Prostate gland (tissue), 2 donors: ENCODE data around the gene RPL34. TPM values are rescaled to one million over a fixed set of nuclear protein-coding genes. Genes with fewer than 3 reads are reported as not detected.

Experiments used
- DNase-seq: peaks from one replicate; pipeline ENCODE4 v3.0.0-alpha.2; 2019; ENCODE audit warnings: low spot score
- H3K27ac ChIP-seq, 2 donors: fragments of 200-600 bp; sonication (generic); 2 replicates each; pipeline ENCODE4 v1.5.1; 2017 to 2019
- H3K27me3 ChIP-seq: fragments of 200-600 bp; sonication (generic); replicated peaks from 2 replicates; pipeline ENCODE4 v1.5.1; 2019; ENCODE audit not compliant: insufficient read depth
- H3K36me3 ChIP-seq, 2 donors: fragments of 200-600 bp; sonication (generic); 1 replicate in 1 of 2; 2 replicates in 1 of 2; pipeline versions ENCODE4 v1.5.1 to v1.8.1; 2017 to 2019
- H3K4me1 ChIP-seq: fragments of 200-600 bp; sonication (generic); replicated peaks from 2 replicates; pipeline ENCODE4 v1.5.1; 2019
- H3K4me3 ChIP-seq, 2 donors: fragments of 200-600 bp; sonication (generic); 2 replicates each; pipeline ENCODE4 v1.5.1; 2017 to 2019
- H3K9me3 ChIP-seq: fragments of 200-600 bp; sonication (generic); 2 replicates; pipeline ENCODE4 v1.5.1; 2017
- CTCF ChIP-seq, 4 experiments: fragments of 200-600 bp in 2 of 4; fragments of 450-650 bp in 2 of 4; sonication (generic) in 2 of 4; IDR thresholded peaks; 1 replicate in 3 of 4; 2 replicates in 1 of 4; pipeline ENCODE4 v1.5.1; 2016 to 2019; ENCODE audit warnings: antibody characterized with exemption in 4 of 4, mild to moderate bottlenecking in 2 of 4, moderate library complexity in 2 of 4
- POLR2A ChIP-seq: fragments of 450-650 bp; IDR thresholded peaks from one replicate; pipeline ENCODE4 v1.6.1; 2016; ENCODE audit warnings: antibody characterized with exemption, mild to moderate bottlenecking
- POLR2AphosphoS5 ChIP-seq: sonication (generic); formaldehyde crosslinking; IDR thresholded peaks from one replicate; pipeline ENCODE4 v1.6.1; 2017; ENCODE audit warnings: antibody characterized with exemption
- whole genome bisulfite sequencing: methylation state at CpG from one replicate; pipeline ENCODE4 v1.1.5; 2018; 5-methylcytosine and 5-hydroxymethylcytosine counted together
- intact Hi-C: fragments of 100-400 bp; cut with DNase I; formaldehyde crosslinking; loops from one replicate; pipeline ENCODE4 v1.14.2; 2022
- total RNA-seq, 2 donors: library from RNA; depleted of rRNA; stranded (reverse); fragments of >200 nt; gene quantifications; one replicate each; pipeline ENCODE4 v1.1.0, GENCODE V29; 2016

The RPL34 gene
- total RNA-seq, 2 donors from 2014 or later, result 581 to 1,081 TPM

GRCh38 chr4:108596344-108596743, 24.0 kb upstream of the RPL34 start:
- DNase-seq, result no peak
- WGBS, result 97% methylated on average over 1 of the region's 1 CpG
- Histone ChIP-seq H3K36me3 (no peaks in the 10 kb centered on the region), H3K9me3 (no peaks in the 10 kb centered on the region), H3K27ac (no peak overlapping the region), H3K4me3 (no peak overlapping the region), H3K4me1 (no peaks in the 10 kb centered on the region), H3K27me3 (no peaks in the 10 kb centered on the region)
- no peak for TF ChIP-seq CTCF (IDR thresholded peaks at IDR 0.05)
- TF ChIP-seq POLR2A, result no peak
- no peak for TF ChIP-seq POLR2AphosphoS5
- intact Hi-C loops, result no loop called here

- H3K36me3 ChIP-seq, result no peaks in the 10 kb centered on the region
- TF ChIP-seq CTCF (IDR thresholded peaks at IDR 0.05), result no peak
- no peak for TF ChIP-seq POLR2AphosphoS5
- no peak for TF ChIP-seq POLR2A
- no peaks in the 10 kb centered on the region for H3K4me1 ChIP-seq
- no peaks in the 10 kb centered on the region for H3K27me3 ChIP-seq
- WGBS, result 69% methylated on average over 3 of the region's 3 CpGs
- no peak overlapping the region for H3K27ac ChIP-seq
- no peak overlapping the region for H3K4me3 ChIP-seq
- H3K9me3 ChIP-seq, result no peaks in the 10 kb centered on the region
- DNase-seq, result no peak
- intact Hi-C loops, result no loop called here
These were observed 19.3 kb upstream of the RPL34 start for GRCh38 chr4:108601106-108601505.

GRCh38 chr4:108601532-108601931, 18.8 kb upstream of the RPL34 start:
- Histone ChIP-seq H3K4me3 (no peak overlapping the region), H3K4me1 (no peaks in the 10 kb centered on the region), H3K27ac (no peak overlapping the region), H3K27me3 (no peaks in the 10 kb centered on the region), H3K9me3 (no peaks in the 10 kb centered on the region), H3K36me3 (no peaks in the 10 kb centered on the region)
- no peak for DNase-seq
- 82% methylated on average over 1 of the region's 1 CpG for WGBS
- TF ChIP-seq POLR2AphosphoS5 (no peak), CTCF (IDR thresholded peaks at IDR 0.05) (no peak), POLR2A (no peak)
- intact Hi-C loops, result no loop called here

- Histone ChIP-seq H3K36me3 (no peaks in the 10 kb centered on the region), H3K9me3 (no peaks in the 10 kb centered on the region), H3K27ac (no peak overlapping the region), H3K27me3 (no peaks in the 10 kb centered on the region), H3K4me1 (no peaks in the 10 kb centered on the region), H3K4me3 (no peak overlapping the region)
- intact Hi-C loops, result no loop called here
- WGBS, result 67% methylated on average over 3 of the region's 3 CpGs
- TF ChIP-seq POLR2A, result no peak
- no peak for TF ChIP-seq POLR2AphosphoS5
- TF ChIP-seq CTCF (IDR thresholded peaks at IDR 0.05), result no peak
- no peak for DNase-seq
These were observed 18.2 kb upstream of the RPL34 start for GRCh38 chr4:108602163-108602562.

GRCh38 chr4:108607079-108607815, 13.1 kb upstream of the RPL34 start:
- TF ChIP-seq POLR2A, result no peak
- no peaks in the 10 kb centered on the region for H3K27me3 ChIP-seq
- no peak overlapping the region for H3K27ac ChIP-seq
- no peak for DNase-seq
- intact Hi-C loops, result no loop called here
- H3K36me3 ChIP-seq, result no peaks in the 10 kb centered on the region
- 96% methylated on average over 4 of the region's 4 CpGs for WGBS
- no peak overlapping the region for H3K4me3 ChIP-seq
- no peaks in the 10 kb centered on the region for H3K9me3 ChIP-seq
- no peaks in the 10 kb centered on the region for H3K4me1 ChIP-seq
